Body of pancreas (tissue), 4 donors: ENCODE data around the gene ITGA8. TPM values are rescaled to one million over a fixed set of nuclear protein-coding genes. Genes with fewer than 3 reads are reported as not detected.
A peak's percentile ranks its signal among the peaks of the same experiment; 100 is the strongest.

ENCODE experiments used
- ATAC-seq: fragments of 150-250 bp; one replicate; pipeline ENCODE4 v1.9.1; 2016
- DNase-seq, 4 donors: peaks; one replicate each; pipeline ENCODE4 v3.0.0-alpha.2; 2019
- H3K27ac ChIP-seq, 4 donors: fragments of 200-600 bp; sonication (generic); 1 replicate in 3 of 4; 2 replicates in 1 of 4; pipeline versions ENCODE4 v1.5.1 to v1.6.1; 2016 to 2019; ENCODE audit warnings: mild to moderate bottlenecking in 1 of 4, mixed read lengths in 1 of 4, moderate library complexity in 1 of 4
- H3K27me3 ChIP-seq, 2 donors: fragments of 200-600 bp; sonication (generic); one replicate each; pipeline ENCODE4 v1.6.0; 2016; ENCODE audit warnings: mild to moderate bottlenecking in 1 of 2
- H3K36me3 ChIP-seq, 2 donors: fragments of 200-600 bp; sonication (generic); replicated peaks in 1 of 2; 2 replicates each; pipeline ENCODE4 v1.5.1; 2016; ENCODE audit warnings: low read depth in 2 of 2; ENCODE audit not compliant: insufficient read depth in 1 of 2
- H3K4me1 ChIP-seq: fragments of 200-600 bp; sonication (generic); one replicate; pipeline ENCODE4 v1.6.0; 2016
- H3K4me3 ChIP-seq, 2 donors: fragments of 200-600 bp; sonication (generic); 1 replicate in 1 of 2; 2 replicates in 1 of 2; pipeline ENCODE4 v1.5.1; 2016 to 2019
- H3K9me3 ChIP-seq, 3 donors: fragments of 200-600 bp; sonication (generic); 1 replicate in 2 of 3; 2 replicates in 1 of 3; pipeline ENCODE4 v1.5.1; 2016
- POLR2A ChIP-seq, 3 donors: fragments of 450-650 bp; IDR thresholded peaks; one replicate each; pipeline ENCODE4 v1.6.1; 2016; ENCODE audit warnings: antibody characterized with exemption in 3 of 3, mild to moderate bottlenecking in 2 of 3
- WGBS, 2 donors: methylation state at CpG; one replicate each; pipeline ENCODE4 v1.1.5; 2017; 5-methylcytosine and 5-hydroxymethylcytosine counted together
- intact Hi-C: fragments of 100-400 bp; cut with DNase I; formaldehyde crosslinking; loops from one replicate; pipeline ENCODE4 v1.15.1; 2023
- total RNA-seq, 2 donors: library from RNA; depleted of rRNA; stranded (reverse); fragments of >200 nt; gene quantifications; one replicate each; pipeline ENCODE4 v1.1.0, GENCODE V29; 2016
- TF ChIP-seq, protein P1 (sequence below), 7 experiments: fragments of 450-650 bp in 4 of 7; fragments of 200-600 bp in 3 of 7; sonication (generic) in 3 of 7; IDR thresholded peaks; one replicate each; pipeline ENCODE4 v1.5.1; 2016 to 2019; ENCODE audit warnings: antibody characterized with exemption in 7 of 7

The ITGA8 gene
- total RNA-seq, 2 donors from 2014 or later: 0.66 to 0.78 TPM

DNA sequence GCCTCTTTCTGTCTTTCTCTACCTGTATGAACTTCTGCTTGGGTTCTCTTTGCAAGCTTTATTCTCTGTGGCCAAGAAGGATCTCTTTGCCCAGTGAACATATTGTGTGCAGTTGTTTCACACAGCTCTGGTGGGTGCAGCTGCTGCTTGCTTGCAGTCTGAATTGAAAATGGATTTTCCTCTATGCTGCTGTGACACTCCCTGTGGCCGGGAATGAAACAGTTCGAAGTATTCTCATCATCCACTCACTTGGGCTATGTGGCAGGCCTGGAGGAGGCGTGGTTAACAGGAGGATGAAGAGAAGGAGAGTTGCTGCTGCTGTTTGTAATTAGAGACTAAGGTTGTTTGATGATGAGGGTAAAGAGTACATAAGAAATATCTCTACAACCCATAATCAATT lies 28.4 kb upstream of the ITGA8 start:
- Histone ChIP-seq H3K9me3 (no peaks in the 10 kb centered on the region), H3K4me1 (no peaks in the 10 kb centered on the region), H3K4me3 (no peak overlapping the region), H3K27ac (no peak overlapping the region), H3K27me3 (no peaks in the 10 kb centered on the region), H3K36me3 (no peaks in the 10 kb centered on the region)
- DNase-seq (no peak), ATAC-seq (no peak)
- WGBS, 2 donors: 26 to 31% methylated on average over 3 of the region's 3 CpGs
- TF ChIP-seq, protein P1, sequence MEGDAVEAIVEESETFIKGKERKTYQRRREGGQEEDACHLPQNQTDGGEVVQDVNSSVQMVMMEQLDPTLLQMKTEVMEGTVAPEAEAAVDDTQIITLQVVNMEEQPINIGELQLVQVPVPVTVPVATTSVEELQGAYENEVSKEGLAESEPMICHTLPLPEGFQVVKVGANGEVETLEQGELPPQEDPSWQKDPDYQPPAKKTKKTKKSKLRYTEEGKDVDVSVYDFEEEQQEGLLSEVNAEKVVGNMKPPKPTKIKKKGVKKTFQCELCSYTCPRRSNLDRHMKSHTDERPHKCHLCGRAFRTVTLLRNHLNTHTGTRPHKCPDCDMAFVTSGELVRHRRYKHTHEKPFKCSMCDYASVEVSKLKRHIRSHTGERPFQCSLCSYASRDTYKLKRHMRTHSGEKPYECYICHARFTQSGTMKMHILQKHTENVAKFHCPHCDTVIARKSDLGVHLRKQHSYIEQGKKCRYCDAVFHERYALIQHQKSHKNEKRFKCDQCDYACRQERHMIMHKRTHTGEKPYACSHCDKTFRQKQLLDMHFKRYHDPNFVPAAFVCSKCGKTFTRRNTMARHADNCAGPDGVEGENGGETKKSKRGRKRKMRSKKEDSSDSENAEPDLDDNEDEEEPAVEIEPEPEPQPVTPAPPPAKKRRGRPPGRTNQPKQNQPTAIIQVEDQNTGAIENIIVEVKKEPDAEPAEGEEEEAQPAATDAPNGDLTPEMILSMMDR (IDR thresholded peaks at IDR 0.05): no peak
- no peak for TF ChIP-seq POLR2A (IDR thresholded peaks at IDR 0.05)
- intact Hi-C loops: no loop called here

DNA sequence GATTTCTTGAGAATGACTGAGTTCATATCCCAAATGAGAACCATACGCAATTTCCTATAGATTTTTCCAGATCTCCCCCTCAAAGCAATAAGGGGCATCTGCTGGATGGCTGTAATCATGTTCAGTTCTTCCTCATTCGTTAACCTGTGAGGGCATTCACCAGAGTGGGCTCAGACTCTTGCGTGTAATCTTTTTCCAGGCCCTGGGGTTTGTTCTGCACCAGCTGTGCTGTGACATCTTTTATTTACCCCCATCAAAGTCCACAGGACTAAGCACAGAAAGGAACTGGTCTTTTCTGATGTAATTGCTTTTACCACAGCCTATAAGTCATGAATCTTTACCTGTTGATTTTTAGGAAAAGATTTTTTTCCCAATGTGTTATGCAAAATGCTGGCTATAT lies 27.9 kb upstream of the ITGA8 start:
- DNase-seq (no peak), ATAC-seq (no peak)
- H3K9me3 ChIP-seq: no peaks in the 10 kb centered on the region
- intact Hi-C loops: no loop called here
- no peaks in the 10 kb centered on the region for H3K4me1 ChIP-seq
- no peak overlapping the region for H3K4me3 ChIP-seq
- TF ChIP-seq POLR2A (IDR thresholded peaks at IDR 0.05): no peak
- TF ChIP-seq, protein P1 (IDR thresholded peaks at IDR 0.05): no peak
- WGBS, 2 donors: 63 to 71% methylated on average over 3 of the region's 3 CpGs
- H3K36me3 ChIP-seq: no peaks in the 10 kb centered on the region
- H3K27me3 ChIP-seq: no peaks in the 10 kb centered on the region
- no peak overlapping the region for H3K27ac ChIP-seq

DNA sequence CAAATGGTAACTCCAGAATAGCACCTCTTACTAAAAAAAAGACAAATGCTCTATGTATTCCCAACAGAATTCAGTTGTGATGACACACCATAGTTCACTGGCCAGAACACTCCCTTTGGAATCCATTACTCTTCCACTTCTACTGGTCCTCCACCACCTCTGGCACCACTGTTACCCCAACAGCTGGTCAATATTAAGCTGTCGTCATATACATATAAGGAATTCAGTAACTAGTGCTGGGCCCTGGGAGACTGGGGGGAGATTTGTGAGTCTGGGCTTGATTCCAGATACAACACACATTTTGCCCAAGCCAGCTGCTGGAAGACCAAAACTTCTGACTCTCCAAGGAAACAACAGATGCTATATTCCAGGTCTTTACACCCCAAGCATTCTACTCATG lies 26.0 kb upstream of the ITGA8 start:
- Histone ChIP-seq H3K36me3 (no peaks in the 10 kb centered on the region), H3K27me3 (no peaks in the 10 kb centered on the region), H3K9me3 (no peaks in the 10 kb centered on the region), H3K4me1 (no peaks in the 10 kb centered on the region), H3K27ac (no peak overlapping the region), H3K4me3 (no peak overlapping the region)
- WGBS, 2 donors: 90 to 93% methylated on average over 1 of the region's 1 CpG
- TF ChIP-seq, protein P1 (IDR thresholded peaks at IDR 0.05): no peak
- no peak for TF ChIP-seq POLR2A (IDR thresholded peaks at IDR 0.05)
- ATAC-seq (no peak), DNase-seq (no peak)
- intact Hi-C loops: no loop called here

GRCh38 chr10:15744217-15744865 lies 24.6 kb upstream of the ITGA8 start:
- Histone ChIP-seq H3K4me1 (no peaks in the 10 kb centered on the region), H3K4me3 (no peak overlapping the region), H3K36me3 (no peaks in the 10 kb centered on the region), H3K27me3 (no peaks in the 10 kb centered on the region), H3K9me3 (no peaks in the 10 kb centered on the region), H3K27ac (no peak overlapping the region)
- TF ChIP-seq, protein P1 (IDR thresholded peaks at IDR 0.05): peak in 6 of 7 experiments; percentile 14 to 44 (median 34)
- no peak for TF ChIP-seq POLR2A (IDR thresholded peaks at IDR 0.05)
- ATAC-seq (no peak), DNase-seq (peak; percentile 23 to 60 (median 34))
- WGBS, 2 donors: 35 to 37% methylated on average over 7 of the region's 7 CpGs
- intact Hi-C loops: no loop called here

- intact Hi-C loops: no loop called here
- no peak for DNase-seq
- no peak for ATAC-seq
- H3K4me1 ChIP-seq: no peaks in the 10 kb centered on the region
- no peaks in the 10 kb centered on the region for H3K36me3 ChIP-seq
- H3K27me3 ChIP-seq: no peaks in the 10 kb centered on the region
- 44 to 58% methylated on average over 2 of the region's 2 CpGs for WGBS, 2 donors
- no peak for TF ChIP-seq POLR2A (IDR thresholded peaks at IDR 0.05)
- TF ChIP-seq, protein P1 (IDR thresholded peaks at IDR 0.05): no peak
- no peak overlapping the region for H3K27ac ChIP-seq
- H3K9me3 ChIP-seq: no peaks in the 10 kb centered on the region
- H3K4me3 ChIP-seq: no peak overlapping the region
Measured at GRCh38 chr10:15743443-15743842, 23.7 kb upstream of the ITGA8 start.
